ENCODE results near the gene FCRL1. TPM values are rescaled to one million over a fixed set of nuclear protein-coding genes. Genes with fewer than 3 reads are reported as not detected.

FCRL1 gene
- polyA plus RNA-seq, 1 experiment = not detected

DNA sequence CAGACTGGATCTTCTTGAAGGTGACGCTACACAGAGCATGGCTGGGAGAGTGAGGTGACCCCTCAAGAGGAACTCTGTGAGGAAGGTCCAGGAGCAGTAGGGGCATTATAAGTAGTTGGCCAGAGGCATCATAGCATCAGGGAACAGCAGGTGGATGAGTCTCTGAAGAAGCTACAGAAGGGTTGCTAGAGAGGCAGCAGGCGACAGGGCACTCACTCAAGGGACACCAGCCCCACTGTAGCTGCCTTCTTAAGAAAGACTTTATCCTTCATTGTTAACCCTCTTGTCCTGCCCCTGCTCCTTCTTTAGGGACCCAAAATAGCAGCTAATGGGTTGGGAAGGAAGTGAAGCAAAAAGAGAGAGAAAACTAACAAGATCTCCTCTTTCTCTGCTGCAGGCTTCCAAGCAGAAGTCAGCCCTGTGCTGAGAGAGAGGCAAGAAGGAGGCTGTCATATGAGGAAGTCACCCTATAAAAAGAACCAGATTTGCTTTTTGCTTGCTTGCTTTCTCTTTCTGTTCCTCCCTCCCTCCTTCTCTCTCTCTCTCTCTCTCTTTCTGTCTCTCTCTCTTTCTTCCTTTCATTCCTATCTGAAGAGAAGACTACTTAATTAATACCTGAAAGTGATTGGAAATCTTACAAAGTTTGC, 29.4 kb upstream of the FCRL1 start:
- DNase-seq (ENCODE audit: low read depth) = no peak
- ChIA-PET CTCF (no interaction called here), POLR2A (no interaction called here)
- Histone ChIP-seq H3K36me3 (ENCODE audit: control insufficient read depth, insufficient read depth, low read length) (no peaks in the 10 kb centered on the region), H3K27me3 (ENCODE audit: control insufficient read depth, insufficient read depth, low read length) (peaks cover 2% of the 10 kb centered on the region; the same call in 1 of the 2 replicates), H3K4me3 (ENCODE audit: low read depth, low read length) (no peak overlapping the region)
- no peak for TF ChIP-seq CTCF (IDR thresholded peaks at IDR 0.05; ENCODE audit: insufficient read depth, low read depth, low read length)

DNA sequence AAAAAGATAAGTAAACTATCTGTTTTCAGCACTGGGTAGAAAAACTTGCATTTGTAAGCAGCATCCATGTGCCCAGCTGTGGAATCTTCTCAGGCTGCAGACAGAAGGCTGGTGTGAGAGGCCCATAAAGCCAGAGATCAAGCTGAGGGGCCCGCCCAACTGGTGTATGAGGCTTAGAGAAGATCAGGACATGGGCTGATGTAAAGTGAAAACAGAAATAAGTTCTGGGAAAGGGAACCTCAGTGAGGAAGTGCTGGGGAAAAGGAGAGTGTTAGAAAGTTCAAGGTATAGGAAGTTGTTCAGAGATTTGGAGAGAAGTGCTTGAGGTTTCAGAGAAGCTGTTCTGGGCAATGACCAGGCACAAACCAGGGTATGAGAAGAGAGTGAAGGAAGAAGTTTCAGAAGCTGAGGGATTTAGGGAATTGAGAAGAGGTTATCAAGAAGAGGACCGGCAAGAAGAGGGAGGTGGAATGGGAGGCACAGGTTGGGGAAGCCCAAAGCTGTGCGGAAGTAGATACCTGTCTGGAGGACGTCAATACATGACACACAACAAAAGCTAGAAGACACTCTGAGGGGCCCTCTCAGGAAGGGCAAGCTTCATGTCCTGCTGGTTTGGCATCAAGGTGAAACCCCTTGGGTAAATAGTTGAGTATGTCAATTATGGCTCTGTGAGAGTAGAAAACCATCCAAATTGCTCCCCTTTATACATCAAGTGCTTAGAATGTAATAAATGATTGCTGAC, 24.3 kb upstream of the FCRL1 start:
- Histone ChIP-seq H3K27me3 (ENCODE audit: control insufficient read depth, insufficient read depth, low read length) (no peaks in the 10 kb centered on the region; the same call in 1 of the 2 replicates), H3K36me3 (ENCODE audit: control insufficient read depth, insufficient read depth, low read length) (no peaks in the 10 kb centered on the region), H3K4me3 (ENCODE audit: low read depth, low read length) (no peak overlapping the region)
- ChIA-PET CTCF (no interaction called here), POLR2A (no interaction called here)
- TF ChIP-seq CTCF (IDR thresholded peaks at IDR 0.05; ENCODE audit: insufficient read depth, low read depth, low read length) = no peak
- DNase-seq (ENCODE audit: low read depth) = no peak

GRCh38 chr1:157842939-157843338, 23.0 kb upstream of the FCRL1 start:
- CTCF ChIA-PET = no interaction called here
- no peak for TF ChIP-seq CTCF (IDR thresholded peaks at IDR 0.05; ENCODE audit: insufficient read depth, low read depth, low read length)
- Histone ChIP-seq H3K27me3 (ENCODE audit: control insufficient read depth, insufficient read depth, low read length) (no peaks in the 10 kb centered on the region; the same call in 1 of the 2 replicates), H3K4me3 (ENCODE audit: low read depth, low read length) (no peak overlapping the region), H3K36me3 (ENCODE audit: control insufficient read depth, insufficient read depth, low read length) (no peaks in the 10 kb centered on the region)
- POLR2A ChIA-PET = no interaction called here
- DNase-seq (ENCODE audit: low read depth) = no peak

DNA sequence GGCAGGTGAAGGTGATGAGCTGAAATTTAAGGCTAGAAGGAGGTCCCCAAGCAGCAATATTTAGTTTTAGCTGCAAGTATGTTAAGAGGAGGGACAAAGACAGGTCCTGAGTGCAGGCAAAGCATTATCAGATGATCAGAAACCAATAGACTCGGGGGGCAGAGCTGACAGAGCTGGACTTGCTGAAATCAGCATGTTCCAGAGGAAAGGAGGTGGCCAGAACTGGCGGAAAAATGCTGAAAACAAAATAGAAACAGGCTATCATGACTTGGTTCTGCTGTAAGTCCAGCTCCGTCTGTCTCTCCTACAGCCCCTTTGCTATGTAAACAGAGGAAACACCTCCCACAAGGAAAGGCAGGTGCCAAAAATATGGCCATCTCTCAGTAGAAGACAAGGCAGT, 21.8 kb upstream of the FCRL1 start, which contains the start of gene CD5L:
Gene CD5L (minus strand): TSS at position 101 of the 400 bp plus-strand sequence. CDS start 107 bp downstream, outside the sequence.
- H3K27me3 ChIP-seq (ENCODE audit: control insufficient read depth, insufficient read depth, low read length) = no peaks in the 10 kb centered on the region; the same call in 1 of the 2 replicates
- ChIA-PET POLR2A (no interaction called here), CTCF (no interaction called here)
- no peak within 1 kb of the TSS for H3K4me3 ChIP-seq (ENCODE audit: low read depth, low read length)
- H3K36me3 ChIP-seq (ENCODE audit: control insufficient read depth, insufficient read depth, low read length) = no peaks in the 10 kb centered on the region
- no peak for DNase-seq (ENCODE audit: low read depth)
- TF ChIP-seq CTCF (IDR thresholded peaks at IDR 0.05; ENCODE audit: insufficient read depth, low read depth, low read length) = no peak

DNA sequence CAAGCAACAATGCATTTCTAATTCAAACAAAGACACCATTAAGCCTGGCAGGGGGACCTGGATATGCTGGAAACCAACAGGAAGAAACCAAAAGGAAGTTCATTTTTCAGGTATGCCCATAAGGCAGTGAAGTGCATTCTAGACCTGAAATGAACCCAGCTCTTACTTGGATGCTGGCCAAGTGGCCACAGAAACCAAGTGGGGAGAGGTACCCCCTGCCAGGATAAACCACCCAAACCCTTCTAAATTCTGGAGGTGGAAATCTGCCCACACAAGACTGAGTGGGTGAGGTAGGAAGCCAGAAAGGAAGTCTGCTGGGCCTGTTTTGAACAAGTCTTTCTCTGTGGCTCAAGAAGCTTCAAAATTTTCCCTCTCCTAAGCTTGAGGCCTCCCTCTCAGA, 19.0 kb upstream of the FCRL1 start:
- Histone ChIP-seq H3K27me3 (ENCODE audit: control insufficient read depth, insufficient read depth, low read length) (no peaks in the 10 kb centered on the region; the same call in 1 of the 2 replicates), H3K36me3 (ENCODE audit: control insufficient read depth, insufficient read depth, low read length) (no peaks in the 10 kb centered on the region), H3K4me3 (ENCODE audit: low read depth, low read length) (no peak overlapping the region)
- TF ChIP-seq CTCF (IDR thresholded peaks at IDR 0.05; ENCODE audit: insufficient read depth, low read depth, low read length) = no peak
- DNase-seq (ENCODE audit: low read depth) = no peak
- ChIA-PET POLR2A (no interaction called here), CTCF (no interaction called here)
